HepG2 (cell line): ENCODE results near the gene MYLK3. TPM values are rescaled to one million over a fixed set of nuclear protein-coding genes. Genes with fewer than 3 reads are reported as not detected.
A peak's percentile ranks its signal among the peaks of the same experiment; 100 is the strongest.

Experiments
- ATAC-seq: fragments of 200-7000 bp; cut with Tn5 transposase; 3 replicates; pipeline ENCODE4 v1.9.1; 2020; ENCODE audit warnings: mild to moderate bottlenecking, moderate library complexity
- BruUV-seq: library from RNA; stranded (reverse); fragments of 400-500 nt; replicated peaks from 2 replicates; lab custom pipeline; 2021; lab: Mats Ljungman, UMichigan
- CTCF ChIA-PET: fragments of 300-600 bp; formaldehyde crosslinking; extraction: SDS; loops from one replicate; lab custom pipeline; 2021; ENCODE audit warnings: low total read pairs, inconsistent platforms, low intra/inter-chr PET ratio; lab: Yijun Ruan, JAX
- POLR2A ChIA-PET: fragments of 350-600 bp; sonication (Branson Sonifier 250); formaldehyde crosslinking; loops from one replicate; lab custom pipeline; 2020; ENCODE audit warnings: antibody characterized with exemption, inconsistent platforms; lab: Yijun Ruan, JAX
- DNase-seq: peaks from one replicate; pipeline ENCODE4 v3.0.0-alpha.2; 2015; ENCODE audit warnings: low spot score
- FAIRE-seq: peaks from 3 replicates; lab custom pipeline; 2011; peaks lifted over from hg19 to GRCh38; lab: Jason Lieb, UNC
- H2AFZ ChIP-seq: one replicate; pipeline ENCODE4 v1.6.1; 2011; ENCODE audit warnings: low read length, inconsistent platforms
- H3K27ac ChIP-seq: fragments of 300-600 bp; 3 replicates; pipeline ENCODE4 v1.8.0; 2011; ENCODE audit warnings: mixed run types, mild to moderate bottlenecking, mixed read lengths, low read length, inconsistent platforms; ENCODE audit not compliant: insufficient read depth; ENCODE audit errors: extremely low read length
- H3K27me3 ChIP-seq, 2 experiments: fragments of 200-600 bp in 1 of 2; 2 replicates in 1 of 2; 3 replicates in 1 of 2; pipeline versions ENCODE4 v1.6.0 to v1.8.0; 2011; ENCODE audit warnings: low read length in 2 of 2, mild to moderate bottlenecking in 2 of 2, moderate library complexity in 2 of 2, inconsistent platforms in 1 of 2; ENCODE audit not compliant: insufficient read depth in 2 of 2, control insufficient read depth in 1 of 2
- H3K36me3 ChIP-seq, 2 experiments: fragments of 200-600 bp in 1 of 2; replicated peaks in 1 of 2; 2 replicates in 1 of 2; 3 replicates in 1 of 2; pipeline versions ENCODE4 v1.5.1 to v1.8.0; 2011; ENCODE audit warnings: low read length in 2 of 2, inconsistent platforms in 1 of 2; ENCODE audit not compliant: insufficient read depth in 2 of 2, control insufficient read depth in 1 of 2
- H3K4me1 ChIP-seq: 2 replicates; pipeline ENCODE4 v1.5.1; 2012; ENCODE audit warnings: low read length, inconsistent platforms; ENCODE audit not compliant: insufficient read depth
- H3K4me2 ChIP-seq: 2 replicates; pipeline ENCODE4 v1.6.0; 2011; ENCODE audit warnings: low read depth, low read length, inconsistent platforms
- H3K4me3 ChIP-seq, 3 experiments: fragments of 200-600 bp in 1 of 3; sonication (generic), shearing (Covaris generic) in 1 of 3; replicated peaks in 1 of 3; 2 replicates each; pipeline ENCODE4 v1.5.1; 2011 to 2016; ENCODE audit warnings: low read length in 3 of 3, inconsistent platforms in 2 of 3, low read depth in 2 of 3, mild to moderate bottlenecking in 2 of 3, control low read depth in 1 of 3, mixed read lengths in 1 of 3; ENCODE audit not compliant: insufficient read depth in 1 of 3
- H3K79me2 ChIP-seq: one replicate; pipeline ENCODE4 v1.6.1; 2011; ENCODE audit warnings: low read length, inconsistent platforms; ENCODE audit not compliant: insufficient read depth
- H3K9ac ChIP-seq: 2 replicates; pipeline ENCODE4 v1.6.0; 2011; ENCODE audit warnings: mild to moderate bottlenecking, low read depth, low read length, inconsistent platforms; ENCODE audit not compliant: insufficient read depth
- H3K9me3 ChIP-seq: 2 replicates; pipeline ENCODE4 v1.5.1; 2012; ENCODE audit warnings: mild to moderate bottlenecking, low read length
- H4K20me1 ChIP-seq: 2 replicates; pipeline ENCODE4 v1.6.0; 2011; ENCODE audit warnings: inconsistent platforms, mild to moderate bottlenecking, low read length, moderate library complexity; ENCODE audit not compliant: insufficient read depth
- DMTF1 ChIP-seq: sonication (generic); formaldehyde crosslinking; IDR thresholded peaks from 2 replicates; pipeline ENCODE4 v1.4.0; 2020; ENCODE audit warnings: mild to moderate bottlenecking, missing genetic modification reagents
- MTF1 ChIP-seq: sonication (generic); formaldehyde crosslinking; IDR thresholded peaks from 2 replicates; pipeline ENCODE4 v1.5.0; 2020; ENCODE audit warnings: missing genetic modification reagents
- MYPOP ChIP-seq: sonication (generic); formaldehyde crosslinking; IDR thresholded peaks from 2 replicates; pipeline ENCODE4 v1.8.1; 2023; ENCODE audit warnings: mild to moderate bottlenecking, moderate library complexity, missing genetic modification reagents
- NFE2 ChIP-seq: sonication (generic); formaldehyde crosslinking; IDR thresholded peaks from 2 replicates; pipeline ENCODE4 v1.4.0; 2020; ENCODE audit warnings: missing genetic modification reagents
- NR2F2 ChIP-seq: IDR thresholded peaks from 2 replicates; pipeline ENCODE4 v1.6.1; 2012; ENCODE audit warnings: low read depth, inconsistent platforms, borderline replicate concordance
- POLR2G ChIP-seq: fragments of 200-400 bp; formaldehyde crosslinking; IDR thresholded peaks from 2 replicates; pipeline ENCODE4 v1.6.1; 2018; ENCODE audit warnings: mild to moderate bottlenecking, low read depth, low read length, moderate library complexity
- SOX13 ChIP-seq, 3 experiments: fragments of 450-650 bp in 1 of 3; sonication (generic) in 1 of 3; formaldehyde crosslinking in 1 of 3; IDR thresholded peaks in 2 of 3; conservative IDR thresholded peaks in 1 of 3; 2 replicates each; pipeline versions ENCODE4 v1.5.0 to v1.6.1; 2016 to 2020; ENCODE audit warnings: antibody characterized with exemption in 1 of 3, mild to moderate bottlenecking in 1 of 3, missing compliant biosample characterization in 1 of 3, missing genetic modification reagents in 1 of 3, moderate library complexity in 1 of 3
- UBTF ChIP-seq: sonication (generic); formaldehyde crosslinking; IDR thresholded peaks from 2 replicates; pipeline ENCODE4 v1.4.0; 2020; ENCODE audit warnings: mild to moderate bottlenecking, missing genetic modification reagents
- ZFP37 ChIP-seq: sonication (generic); formaldehyde crosslinking; IDR thresholded peaks from 2 replicates; pipeline ENCODE4 v1.4.0; 2020; ENCODE audit warnings: missing genetic modification reagents, borderline replicate concordance
- ZKSCAN1 ChIP-seq: fragments of 150-350 bp; IDR thresholded peaks from 2 replicates; pipeline ENCODE4 v1.6.1; 2014; ENCODE audit warnings: low read length
- WGBS: methylation state at CpG from one replicate; pipeline ENCODE4 v1.1.6; 2017; ENCODE audit warnings: low lambda C conversion rate; 5-methylcytosine and 5-hydroxymethylcytosine counted together
- in situ Hi-C: cut with HindIII; loops from 2 replicates; pipeline ENCODE4 v1.10.0; 2017; ENCODE audit warnings: low pct_unique_long_range_greater_than_20kb; ENCODE audit not compliant: extremely low pct_ligation_motif_present
- intact Hi-C: fragments of 100-400 bp; cut with micrococcal nuclease; formaldehyde crosslinking; loops from one replicate; pipeline ENCODE4 v1.10.0; 2022; ENCODE audit not compliant: unreplicated experiment
- polyA plus RNA-seq, 8 experiments: library from polyadenylated mRNA; depleted of rRNA in 3 of 8; stranded (reverse) in 7 of 8; unstranded in 1 of 8; fragments of >200 nt; fragmentation: Illumina TruSeq in 4 of 8; extraction: Trizol in 4 of 8; gene quantifications; 2 replicates each; pipeline versions ENCODE4 v1.2.1 to v1.2.3, GENCODE V29; 2011 to 2016; ENCODE audit warnings: low read depth in 4 of 8, missing spikeins in 1 of 8, mixed read lengths in 1 of 8; ENCODE audit not compliant: insufficient read depth in 1 of 8
- total RNA-seq, 5 experiments: library from RNA; depleted of rRNA; stranded (reverse); fragments of >200 nt; fragmentation: Illumina TruSeq; extraction: Trizol; gene quantifications; 2 replicates each; pipeline ENCODE4 v1.2.3, GENCODE V29; 2016; ENCODE audit warnings: low read depth in 1 of 5

MYLK3 gene
- total and polyA plus RNA-seq, 2 of the 13 experiments (the other 11 are each of a cell fraction or from before 2014, with no cell fraction given): 0.04 to 0.18 TPM

GRCh38 chr16:46789499-46790414 lies 41.6 kb upstream of the MYLK3 start (continued):
- TF ChIP-seq ZFP37 (CRISPR knock-in tag) (peak; percentile 25; the same call in 1 of the 2 replicates), ZKSCAN1 (no peak), MYPOP (CRISPR knock-in tag) (peak; percentile 53; the same call in 1 of the 2 replicates), DMTF1 (CRISPR knock-in tag) (no peak), MTF1 (CRISPR knock-in tag) (no peak)

- Histone ChIP-seq H3K27ac (peak overlapping the region; percentile 51), H2AFZ (no peak overlapping the region), H3K4me2 (peak overlapping the region; percentile 100), H3K36me3 (no peaks in the 10 kb centered on the region), H3K9ac (no peak overlapping the region), H3K27me3 (no peaks in the 10 kb centered on the region), H3K4me3 (peak overlapping the region; percentile 43 to 90 (median 55); a peak in 5 of 6 replicates), H3K79me2 (no peaks in the 10 kb centered on the region), H3K9me3 (peaks cover 6% of the 10 kb centered on the region; the same call in 1 of the 2 replicates), H4K20me1 (no peaks in the 10 kb centered on the region), H3K4me1 (peaks cover 41% of the 10 kb centered on the region)
- TSS peak; percentile 45 for BruUV-seq
- FAIRE-seq (no peak), ATAC-seq (peak; percentile 27), DNase-seq (peak; percentile 63)
- WGBS: 1% methylated on average over 3 of the region's 3 CpGs
- CTCF ChIA-PET: no interaction called here
- POLR2A ChIA-PET: interaction anchor here (0.7 to 1.7 kb wide), 5 partner anchors 41 to 184 kb away, joined by 4 to 14 read pairs (median 6); partner anchors contain the start of genes DNAJA2, MYLK3 and ORC6
- in situ Hi-C loops: no loop called here
- intact Hi-C loops: loop anchor here (5.0 kb wide), 1 partner anchor 42 kb away; the partner anchor contains the start of gene MYLK3
- TF ChIP-seq UBTF (CRISPR knock-in tag) (no peak), NFE2 (CRISPR knock-in tag) (no peak), NR2F2 (peak; percentile 63; the same call in 1 of the 2 replicates), POLR2G (no peak), SOX13 (IDR thresholded peaks at IDR 0.05) (peak; percentile 52; the same call in 1 of the 2 replicates), SOX13 (CRISPR knock-in tag; conservative IDR thresholded peaks at IDR 0.05 in 1 of 2, IDR thresholded peaks at IDR 0.05 in 1 of 2) (peak in 1 of 2 experiments; percentile 92; a peak in 2 of 4 replicates)
These were observed 40.8 kb upstream of the MYLK3 start for GRCh38 chr16:46788891-46789474.
